ENCODE results near the gene MAGEB1.

MAGEB1 gene

DNA sequence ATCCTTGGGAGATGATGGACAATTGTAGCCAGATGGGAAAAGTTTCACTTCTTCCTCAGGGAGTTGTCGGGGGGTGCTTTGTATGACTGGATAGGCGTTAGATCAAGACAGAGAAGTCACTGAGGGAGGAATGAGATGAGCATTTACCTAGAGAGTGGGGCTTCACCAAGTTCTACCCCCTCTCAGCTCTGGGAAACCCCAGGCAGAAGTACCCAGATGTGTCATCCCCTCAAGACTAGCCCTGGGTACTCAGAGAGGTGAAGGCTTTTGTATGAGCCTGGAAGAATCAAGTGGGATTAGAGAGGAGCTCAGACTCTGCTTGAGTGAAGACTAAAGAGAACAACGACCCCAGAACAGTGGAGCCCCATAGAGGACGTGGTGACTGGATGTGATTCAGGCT, 1.9 kb downstream of the MAGEB1 start:
- peaks cover 0 to 9% (median 6%) of the 10 kb centered on the region in 5 donors for H3K27me3 ChIP-seq (ENCODE audit: control insufficient read depth in 5 of 5, insufficient read depth in 4 of 5, low read length in 5 of 5)
- no peak overlapping the region for H3K27ac ChIP-seq (ENCODE audit: low read depth, low read length)
- H3K36me3 ChIP-seq (ENCODE audit: control insufficient read depth in 5 of 5, insufficient read depth in 5 of 5, low read length in 5 of 5) = no peaks in the 10 kb centered on the region
- H3K9me3 ChIP-seq (ENCODE audit: control insufficient read depth in 5 of 5, low read length in 5 of 5) = peaks cover 0 to 4% (median 0%) of the 10 kb centered on the region in 5 donors
- no peak overlapping the region for H3K9ac ChIP-seq (ENCODE audit: low read length in 5 of 5)
- H3K4me3 ChIP-seq (ENCODE audit: low read depth in 1 of 5, low read length in 5 of 5) = no peak overlapping the region
- no peaks in the 10 kb centered on the region for H3K4me1 ChIP-seq (ENCODE audit: control insufficient read depth in 5 of 5, insufficient read depth in 5 of 5, low read length in 5 of 5)

DNA sequence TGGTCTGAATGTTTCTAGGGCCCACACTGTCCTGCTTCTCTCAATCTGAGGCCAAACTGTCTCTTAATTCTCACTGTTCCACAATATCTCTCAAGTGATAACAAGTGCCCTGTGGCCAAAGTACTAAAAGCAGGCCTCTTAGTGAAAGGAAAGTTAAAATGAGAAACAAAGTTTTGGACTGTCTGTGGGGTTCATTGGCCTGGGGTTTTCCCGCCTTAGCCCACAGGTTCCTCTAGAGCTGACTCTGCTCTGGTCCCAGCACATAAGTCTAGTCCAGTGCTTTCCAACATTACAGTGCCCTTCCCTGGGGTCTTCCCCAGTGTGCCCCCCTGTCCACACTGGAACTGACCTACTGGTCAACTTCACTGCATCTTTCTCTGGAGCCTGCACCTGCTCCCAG, 6.3 kb downstream of the MAGEB1 start:
- Histone ChIP-seq H3K9me3 (ENCODE audit: control insufficient read depth in 5 of 5, low read length in 5 of 5) (peaks cover 0 to 7% (median 0%) of the 10 kb centered on the region in 5 donors), H3K9ac (ENCODE audit: low read length in 5 of 5) (no peak overlapping the region), H3K27me3 (ENCODE audit: control insufficient read depth in 5 of 5, insufficient read depth in 4 of 5, low read length in 5 of 5) (peaks cover 0 to 11% (median 0%) of the 10 kb centered on the region in 5 donors), H3K36me3 (ENCODE audit: control insufficient read depth in 5 of 5, insufficient read depth in 5 of 5, low read length in 5 of 5) (no peaks in the 10 kb centered on the region), H3K4me1 (ENCODE audit: control insufficient read depth in 5 of 5, insufficient read depth in 5 of 5, low read length in 5 of 5) (no peaks in the 10 kb centered on the region), H3K4me3 (ENCODE audit: low read depth in 1 of 5, low read length in 5 of 5) (no peak overlapping the region), H3K27ac (ENCODE audit: low read depth, low read length) (no peak overlapping the region)

DNA sequence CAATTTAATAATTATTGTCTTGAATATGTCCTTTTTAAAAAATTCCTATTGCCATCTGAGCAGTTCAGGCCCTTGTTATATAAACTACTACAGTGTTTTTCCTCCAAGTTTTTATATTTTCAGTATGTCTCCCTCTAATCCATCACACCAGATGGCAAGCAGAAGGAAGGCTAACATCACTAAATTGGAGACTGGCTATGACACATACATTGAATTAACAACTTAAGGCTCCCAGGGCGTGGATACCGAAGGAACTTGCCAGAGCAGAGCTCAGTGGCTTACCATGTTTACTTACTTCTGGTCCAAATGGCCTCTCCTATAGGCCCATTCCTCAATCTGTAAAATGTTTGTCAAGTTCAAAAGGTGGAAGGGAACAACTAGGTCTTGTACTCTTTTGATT, 13.0 kb downstream of the MAGEB1 start:
- Histone ChIP-seq H3K27me3 (ENCODE audit: control insufficient read depth in 5 of 5, insufficient read depth in 4 of 5, low read length in 5 of 5) (peaks cover 0 to 10% (median 0%) of the 10 kb centered on the region in 5 donors), H3K27ac (ENCODE audit: low read depth, low read length) (no peak overlapping the region)

GRCh38 chrX:30261012-30261411, 14.1 kb downstream of the MAGEB1 start:
- no peaks in the 10 kb centered on the region for H3K4me1 ChIP-seq (ENCODE audit: control insufficient read depth in 5 of 5, insufficient read depth in 5 of 5, low read length in 5 of 5)
- no peak overlapping the region for H3K9ac ChIP-seq (ENCODE audit: low read length in 5 of 5)
- H3K36me3 ChIP-seq (ENCODE audit: control insufficient read depth in 5 of 5, insufficient read depth in 5 of 5, low read length in 5 of 5) = no peaks in the 10 kb centered on the region
- no peak overlapping the region for H3K27ac ChIP-seq (ENCODE audit: low read depth, low read length)
- peaks cover 0 to 3% (median 0%) of the 10 kb centered on the region in 5 donors for H3K9me3 ChIP-seq (ENCODE audit: control insufficient read depth in 5 of 5, low read length in 5 of 5)
- H3K4me3 ChIP-seq (ENCODE audit: low read depth in 1 of 5, low read length in 5 of 5) = no peak overlapping the region
- H3K27me3 ChIP-seq (ENCODE audit: control insufficient read depth in 5 of 5, insufficient read depth in 4 of 5, low read length in 5 of 5) = peaks cover 0 to 13% (median 0%) of the 10 kb centered on the region in 5 donors

More for the DNA sequence above, 13.0 kb downstream of the MAGEB1 start:
- Histone ChIP-seq H3K36me3 (ENCODE audit: control insufficient read depth in 5 of 5, insufficient read depth in 5 of 5, low read length in 5 of 5) (no peaks in the 10 kb centered on the region), H3K9ac (ENCODE audit: low read length in 5 of 5) (no peak overlapping the region), H3K9me3 (ENCODE audit: control insufficient read depth in 5 of 5, low read length in 5 of 5) (peaks cover 0 to 3% (median 0%) of the 10 kb centered on the region in 5 donors), H3K4me3 (ENCODE audit: low read depth in 1 of 5, low read length in 5 of 5) (no peak overlapping the region), H3K4me1 (ENCODE audit: control insufficient read depth in 5 of 5, insufficient read depth in 5 of 5, low read length in 5 of 5) (no peaks in the 10 kb centered on the region)

DNA sequence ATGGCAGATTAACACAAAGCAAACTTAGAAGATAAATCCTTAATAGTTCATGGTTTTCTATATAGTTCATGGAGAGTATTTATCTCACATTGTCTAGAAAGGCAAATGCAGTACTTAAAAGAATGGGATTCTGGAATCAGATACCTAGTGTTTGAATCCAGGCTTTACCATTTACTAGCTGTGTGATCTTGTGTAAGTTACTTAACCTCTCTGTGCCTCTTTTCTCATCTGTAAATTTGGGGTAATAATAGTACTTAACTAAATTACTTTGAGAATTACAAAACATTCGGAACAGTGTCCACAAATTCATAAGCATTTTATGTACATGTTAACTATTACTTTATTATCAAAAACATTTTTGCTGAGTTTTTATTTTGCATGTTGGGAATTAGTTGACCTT, 15.8 kb downstream of the MAGEB1 start:
- Histone ChIP-seq H3K9ac (ENCODE audit: low read length in 5 of 5) (no peak overlapping the region), H3K27ac (ENCODE audit: low read depth, low read length) (no peak overlapping the region), H3K9me3 (ENCODE audit: control insufficient read depth in 5 of 5, low read length in 5 of 5) (no peaks in the 10 kb centered on the region), H3K4me3 (ENCODE audit: low read depth in 1 of 5, low read length in 5 of 5) (no peak overlapping the region), H3K4me1 (ENCODE audit: control insufficient read depth in 5 of 5, insufficient read depth in 5 of 5, low read length in 5 of 5) (no peaks in the 10 kb centered on the region), H3K27me3 (ENCODE audit: control insufficient read depth in 5 of 5, insufficient read depth in 4 of 5, low read length in 5 of 5) (peaks cover 0 to 8% (median 0%) of the 10 kb centered on the region in 5 donors), H3K36me3 (ENCODE audit: control insufficient read depth in 5 of 5, insufficient read depth in 5 of 5, low read length in 5 of 5) (no peaks in the 10 kb centered on the region)

GRCh38 chrX:30270639-30271038, 23.7 kb downstream of the MAGEB1 start:
- Histone ChIP-seq H3K4me3 (ENCODE audit: low read depth in 1 of 5, low read length in 5 of 5) (no peak overlapping the region), H3K27ac (ENCODE audit: low read depth, low read length) (no peak overlapping the region), H3K4me1 (ENCODE audit: control insufficient read depth in 5 of 5, insufficient read depth in 5 of 5, low read length in 5 of 5) (no peaks in the 10 kb centered on the region), H3K9ac (ENCODE audit: low read length in 5 of 5) (no peak overlapping the region), H3K36me3 (ENCODE audit: control insufficient read depth in 5 of 5, insufficient read depth in 5 of 5, low read length in 5 of 5) (no peaks in the 10 kb centered on the region), H3K9me3 (ENCODE audit: control insufficient read depth in 5 of 5, low read length in 5 of 5) (no peaks in the 10 kb centered on the region), H3K27me3 (ENCODE audit: control insufficient read depth in 5 of 5, insufficient read depth in 4 of 5, low read length in 5 of 5) (peaks cover 0 to 5% (median 0%) of the 10 kb centered on the region in 5 donors)

DNA sequence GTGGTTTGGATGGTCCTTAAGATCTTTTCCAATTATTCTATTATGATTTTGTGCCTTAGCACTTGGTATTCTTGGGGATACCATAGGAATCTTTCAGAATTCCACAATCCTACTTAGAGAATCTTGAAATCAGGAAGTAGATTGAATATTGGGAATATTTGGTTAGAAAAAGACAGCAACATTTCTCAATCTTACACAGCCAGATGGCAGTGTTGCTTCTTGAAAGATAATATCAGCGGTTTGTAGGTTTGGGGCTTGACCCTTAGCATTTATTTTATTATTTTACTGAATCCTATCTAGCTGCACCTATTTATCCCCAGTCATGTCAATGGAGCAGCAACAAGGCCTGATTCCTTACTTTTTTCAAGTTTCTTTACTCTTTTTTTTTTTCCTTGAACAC, 28.6 kb downstream of the MAGEB1 start:
- Histone ChIP-seq H3K27ac (ENCODE audit: low read depth, low read length) (no peak overlapping the region), H3K4me1 (ENCODE audit: control insufficient read depth in 5 of 5, insufficient read depth in 5 of 5, low read length in 5 of 5) (peaks cover 0 to 4% (median 0%) of the 10 kb centered on the region in 5 donors), H3K9ac (ENCODE audit: low read length in 5 of 5) (no peak overlapping the region), H3K4me3 (ENCODE audit: low read depth in 1 of 5, low read length in 5 of 5) (no peak overlapping the region), H3K36me3 (ENCODE audit: control insufficient read depth in 5 of 5, insufficient read depth in 5 of 5, low read length in 5 of 5) (no peaks in the 10 kb centered on the region), H3K9me3 (ENCODE audit: control insufficient read depth in 5 of 5, low read length in 5 of 5) (no peaks in the 10 kb centered on the region), H3K27me3 (ENCODE audit: control insufficient read depth in 5 of 5, insufficient read depth in 4 of 5, low read length in 5 of 5) (peaks cover 0 to 5% (median 0%) of the 10 kb centered on the region in 5 donors)

GRCh38 chrX:30278365-30278764, 31.4 kb downstream of the MAGEB1 start:
- Histone ChIP-seq H3K27ac (ENCODE audit: low read depth, low read length) (no peak overlapping the region), H3K9me3 (ENCODE audit: control insufficient read depth in 5 of 5, low read length in 5 of 5) (no peaks in the 10 kb centered on the region), H3K4me1 (ENCODE audit: control insufficient read depth in 5 of 5, insufficient read depth in 5 of 5, low read length in 5 of 5) (peaks cover 0 to 4% (median 0%) of the 10 kb centered on the region in 5 donors), H3K27me3 (ENCODE audit: control insufficient read depth in 5 of 5, insufficient read depth in 4 of 5, low read length in 5 of 5) (no peaks in the 10 kb centered on the region), H3K4me3 (ENCODE audit: low read depth in 1 of 5, low read length in 5 of 5) (no peak overlapping the region), H3K36me3 (ENCODE audit: control insufficient read depth in 5 of 5, insufficient read depth in 5 of 5, low read length in 5 of 5) (no peaks in the 10 kb centered on the region), H3K9ac (ENCODE audit: low read length in 5 of 5) (no peak overlapping the region)

- Histone ChIP-seq H3K27ac (ENCODE audit: low read depth, low read length) (no peak overlapping the region), H3K9ac (ENCODE audit: low read length in 5 of 5) (no peak overlapping the region), H3K27me3 (ENCODE audit: control insufficient read depth in 5 of 5, insufficient read depth in 4 of 5, low read length in 5 of 5) (no peaks in the 10 kb centered on the region), H3K9me3 (ENCODE audit: control insufficient read depth in 5 of 5, low read length in 5 of 5) (no peaks in the 10 kb centered on the region), H3K4me1 (ENCODE audit: control insufficient read depth in 5 of 5, insufficient read depth in 5 of 5, low read length in 5 of 5) (peaks cover 0 to 4% (median 0%) of the 10 kb centered on the region in 5 donors), H3K4me3 (ENCODE audit: low read depth in 1 of 5, low read length in 5 of 5) (no peak overlapping the region), H3K36me3 (ENCODE audit: control insufficient read depth in 5 of 5, insufficient read depth in 5 of 5, low read length in 5 of 5) (no peaks in the 10 kb centered on the region)
These were observed 33.5 kb downstream of the MAGEB1 start for GRCh38 chrX:30280428-30280827.

DNA sequence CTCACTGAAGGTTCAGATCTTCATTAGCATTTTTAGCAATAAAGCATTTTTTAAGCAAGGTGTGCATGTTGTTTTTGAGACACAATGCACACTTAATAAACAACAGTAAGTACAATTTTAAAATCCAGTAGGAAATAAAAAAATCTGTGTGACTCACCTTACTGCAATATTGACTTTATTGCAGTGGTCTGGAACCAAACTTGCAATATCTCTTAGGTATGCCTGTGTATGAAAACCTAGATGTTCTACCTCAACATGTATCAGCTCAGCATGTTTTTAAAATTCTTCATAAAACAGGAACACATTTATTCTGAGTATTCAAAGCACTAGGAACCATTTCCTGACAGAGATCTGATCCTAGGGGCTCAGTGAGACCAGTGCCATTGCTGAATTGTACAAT, 35.6 kb downstream of the MAGEB1 start:
- Histone ChIP-seq H3K9me3 (ENCODE audit: control insufficient read depth in 5 of 5, low read length in 5 of 5) (no peaks in the 10 kb centered on the region), H3K4me1 (ENCODE audit: control insufficient read depth in 5 of 5, insufficient read depth in 5 of 5, low read length in 5 of 5) (peaks cover 0 to 4% (median 0%) of the 10 kb centered on the region in 5 donors), H3K27me3 (ENCODE audit: control insufficient read depth in 5 of 5, insufficient read depth in 4 of 5, low read length in 5 of 5) (no peaks in the 10 kb centered on the region), H3K27ac (ENCODE audit: low read depth, low read length) (no peak overlapping the region), H3K4me3 (ENCODE audit: low read depth in 1 of 5, low read length in 5 of 5) (no peak overlapping the region), H3K9ac (ENCODE audit: low read length in 5 of 5) (no peak overlapping the region), H3K36me3 (ENCODE audit: control insufficient read depth in 5 of 5, insufficient read depth in 5 of 5, low read length in 5 of 5) (no peaks in the 10 kb centered on the region)

Data from subcutaneous abdominal adipose tissue (tissue), 5 donors.